Glutamatergic neuron (in vitro differentiated cells): Measurements from ENCODE around the gene KANK4. TPM values are rescaled to one million over a fixed set of nuclear protein-coding genes. Genes with fewer than 3 reads are reported as not detected.
A peak's percentile ranks its signal among the peaks of the same experiment; 100 is the strongest.
"Not testable (repeated sequence)": the region's sequence is repeated elsewhere in the genome, so short reads cannot be mapped to it uniquely, and the experiment has no call there.

ENCODE experiments used
- DNase-seq: peaks from one replicate; pipeline ENCODE4 v3.0.0; 2022
- H3K27ac Mint-ChIP-seq: one replicate; pipeline ENCODE4 v1.8.0; 2020; ENCODE audit warnings: mild to moderate bottlenecking, mixed read lengths, inconsistent platforms; ENCODE audit not compliant: unreplicated experiment
- H3K27me3 Mint-ChIP-seq: one replicate; pipeline ENCODE4 v1.8.0; 2020; ENCODE audit warnings: mild to moderate bottlenecking, moderate library complexity, mixed read lengths, inconsistent platforms; ENCODE audit not compliant: unreplicated experiment
- H3K36me3 Mint-ChIP-seq: one replicate; pipeline ENCODE4 v1.8.0; 2020; ENCODE audit warnings: mild to moderate bottlenecking, mixed read lengths, inconsistent platforms; ENCODE audit not compliant: unreplicated experiment
- H3K4me1 Mint-ChIP-seq: one replicate; pipeline ENCODE4 v1.8.0; 2020; ENCODE audit warnings: mild to moderate bottlenecking, low read depth, mixed read lengths, inconsistent platforms; ENCODE audit not compliant: unreplicated experiment
- H3K4me3 Mint-ChIP-seq: one replicate; pipeline ENCODE4 v1.8.0; 2020; ENCODE audit warnings: mild to moderate bottlenecking, mixed read lengths, inconsistent platforms; ENCODE audit not compliant: unreplicated experiment
- H3K9me3 Mint-ChIP-seq: one replicate; pipeline ENCODE4 v1.8.0; 2020; ENCODE audit warnings: mild to moderate bottlenecking, moderate library complexity, mixed read lengths, inconsistent platforms; ENCODE audit not compliant: unreplicated experiment
- total RNA-seq: library from RNA; stranded (reverse); fragmentation: NEBNext Ultra II Directional; extraction: Animal tissue kit (Norgen Biotek cat#: 25700); gene quantifications from one replicate; pipeline ENCODE4 v1.2.1, GENCODE V29; 2021; ENCODE audit not compliant: unreplicated experiment
- TF ChIP-seq, protein P1 (sequence below): fragments of 200-600 bp; sonication (generic); IDR thresholded peaks from one replicate; pipeline ENCODE4 v1.5.0; 2021; ENCODE audit not compliant: partially characterized antibody, unreplicated experiment

The KANK4 gene
- total RNA-seq, 1 donor from 2014 or later: not detected

GRCh38 chr1:62259551-62259950 is 59.7 kb downstream of the KANK4 start:
- TF ChIP-seq, protein P1, sequence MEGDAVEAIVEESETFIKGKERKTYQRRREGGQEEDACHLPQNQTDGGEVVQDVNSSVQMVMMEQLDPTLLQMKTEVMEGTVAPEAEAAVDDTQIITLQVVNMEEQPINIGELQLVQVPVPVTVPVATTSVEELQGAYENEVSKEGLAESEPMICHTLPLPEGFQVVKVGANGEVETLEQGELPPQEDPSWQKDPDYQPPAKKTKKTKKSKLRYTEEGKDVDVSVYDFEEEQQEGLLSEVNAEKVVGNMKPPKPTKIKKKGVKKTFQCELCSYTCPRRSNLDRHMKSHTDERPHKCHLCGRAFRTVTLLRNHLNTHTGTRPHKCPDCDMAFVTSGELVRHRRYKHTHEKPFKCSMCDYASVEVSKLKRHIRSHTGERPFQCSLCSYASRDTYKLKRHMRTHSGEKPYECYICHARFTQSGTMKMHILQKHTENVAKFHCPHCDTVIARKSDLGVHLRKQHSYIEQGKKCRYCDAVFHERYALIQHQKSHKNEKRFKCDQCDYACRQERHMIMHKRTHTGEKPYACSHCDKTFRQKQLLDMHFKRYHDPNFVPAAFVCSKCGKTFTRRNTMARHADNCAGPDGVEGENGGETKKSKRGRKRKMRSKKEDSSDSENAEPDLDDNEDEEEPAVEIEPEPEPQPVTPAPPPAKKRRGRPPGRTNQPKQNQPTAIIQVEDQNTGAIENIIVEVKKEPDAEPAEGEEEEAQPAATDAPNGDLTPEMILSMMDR: no peak
- no peak for DNase-seq
- Mint-ChIP-seq H3K27me3 (peaks cover 6% of the 10 kb centered on the region), H3K9me3 (peaks cover 2% of the 10 kb centered on the region), H3K36me3 (no peaks in the 10 kb centered on the region), H3K27ac (no peak overlapping the region), H3K4me1 (no peaks in the 10 kb centered on the region), H3K4me3 (no peak overlapping the region)

GRCh38 chr1:62250126-62250726 is 69.0 kb downstream of the KANK4 start:
- Mint-ChIP-seq H3K36me3 (no peaks in the 10 kb centered on the region), H3K9me3 (peaks cover 2% of the 10 kb centered on the region), H3K27me3 (no peaks in the 10 kb centered on the region), H3K4me3 (no peak overlapping the region), H3K4me1 (peaks cover 2% of the 10 kb centered on the region), H3K27ac (no peak overlapping the region)
- TF ChIP-seq, protein P1: no peak
- no peak for DNase-seq

DNA sequence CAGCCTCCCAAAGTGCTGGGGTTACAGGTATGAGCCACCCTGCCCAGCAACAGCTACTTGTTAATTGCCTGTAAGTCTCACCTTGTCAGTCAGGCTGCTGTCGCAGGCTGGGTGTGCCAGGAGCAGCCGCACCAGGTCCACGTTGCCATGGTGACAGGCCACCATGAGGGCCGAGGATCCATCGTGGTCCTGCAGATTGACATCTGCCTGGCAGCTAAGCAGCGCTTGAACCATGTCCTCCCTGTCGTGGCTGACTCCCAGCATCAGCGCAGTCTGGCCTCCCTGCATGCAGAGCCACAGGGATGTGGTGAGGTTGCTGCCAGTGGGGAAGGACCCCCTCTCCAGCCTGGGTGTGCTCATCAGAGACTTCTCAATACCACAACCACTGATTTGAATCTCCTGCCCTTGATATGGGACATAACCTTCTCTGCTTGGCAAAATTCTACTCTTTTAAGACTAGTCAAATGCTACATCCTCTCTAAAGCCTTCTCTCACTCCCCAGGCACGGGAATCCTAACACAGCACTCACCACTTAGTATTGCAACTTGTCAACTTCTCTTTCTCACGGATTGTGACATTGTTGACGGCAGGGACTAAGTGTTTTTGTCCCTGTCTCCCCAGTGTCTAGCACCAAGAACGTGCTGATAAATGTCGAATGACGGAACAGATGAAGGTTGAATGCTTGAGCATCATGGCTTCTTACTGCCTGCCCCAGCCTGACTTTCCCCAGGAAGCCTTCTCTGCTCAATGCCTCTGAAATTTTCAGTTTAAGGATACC is 71.7 kb downstream of the KANK4 start:
- Mint-ChIP-seq H3K9me3 (peaks cover 2% of the 10 kb centered on the region), H3K4me1 (peaks cover 2% of the 10 kb centered on the region), H3K27me3 (peaks cover 5% of the 10 kb centered on the region), H3K4me3 (no peak overlapping the region), H3K36me3 (peaks cover 9% of the 10 kb centered on the region), H3K27ac (no peak overlapping the region)
- DNase-seq: peak; percentile 44
- TF ChIP-seq, protein P1: no peak

GRCh38 chr1:62245201-62245600 is 74.0 kb downstream of the KANK4 start:
- Mint-ChIP-seq H3K27ac (no peak overlapping the region), H3K9me3 (no peaks in the 10 kb centered on the region), H3K4me3 (no peak overlapping the region), H3K27me3 (peaks cover 8% of the 10 kb centered on the region), H3K4me1 (peaks cover 10% of the 10 kb centered on the region), H3K36me3 (peaks cover 9% of the 10 kb centered on the region)
- DNase-seq: no peak
- TF ChIP-seq, protein P1: no peak

GRCh38 chr1:62244380-62244779 is 74.9 kb downstream of the KANK4 start:
- not testable (repeated sequence) for H3K27ac Mint-ChIP-seq, H3K9me3 Mint-ChIP-seq, H3K4me3 Mint-ChIP-seq, H3K36me3 Mint-ChIP-seq, DNase-seq, H3K27me3 Mint-ChIP-seq, H3K4me1 Mint-ChIP-seq
